22Rv1 (cell line): ENCODE results near the gene SEC22C.

ENCODE experiments used
- H3K27ac ChIP-seq: fragments of 450-650 bp; 2 replicates; pipeline ENCODE4 v1.5.1; 2017
- ZFX ChIP-seq: fragments of 450-650 bp; IDR thresholded peaks from 2 replicates; pipeline ENCODE4 v1.6.1; 2017; ENCODE audit warnings: antibody characterized with exemption, borderline replicate concordance
- TF ChIP-seq, protein P1 (sequence below): fragments of 450-650 bp; IDR thresholded peaks from 2 replicates; pipeline ENCODE4 v1.5.1; 2017; ENCODE audit warnings: mild to moderate bottlenecking

SEC22C gene

GRCh38 chr3:42602961-42603360 lies 21.2 kb upstream of the SEC22C start:
- TF ChIP-seq, protein P1, sequence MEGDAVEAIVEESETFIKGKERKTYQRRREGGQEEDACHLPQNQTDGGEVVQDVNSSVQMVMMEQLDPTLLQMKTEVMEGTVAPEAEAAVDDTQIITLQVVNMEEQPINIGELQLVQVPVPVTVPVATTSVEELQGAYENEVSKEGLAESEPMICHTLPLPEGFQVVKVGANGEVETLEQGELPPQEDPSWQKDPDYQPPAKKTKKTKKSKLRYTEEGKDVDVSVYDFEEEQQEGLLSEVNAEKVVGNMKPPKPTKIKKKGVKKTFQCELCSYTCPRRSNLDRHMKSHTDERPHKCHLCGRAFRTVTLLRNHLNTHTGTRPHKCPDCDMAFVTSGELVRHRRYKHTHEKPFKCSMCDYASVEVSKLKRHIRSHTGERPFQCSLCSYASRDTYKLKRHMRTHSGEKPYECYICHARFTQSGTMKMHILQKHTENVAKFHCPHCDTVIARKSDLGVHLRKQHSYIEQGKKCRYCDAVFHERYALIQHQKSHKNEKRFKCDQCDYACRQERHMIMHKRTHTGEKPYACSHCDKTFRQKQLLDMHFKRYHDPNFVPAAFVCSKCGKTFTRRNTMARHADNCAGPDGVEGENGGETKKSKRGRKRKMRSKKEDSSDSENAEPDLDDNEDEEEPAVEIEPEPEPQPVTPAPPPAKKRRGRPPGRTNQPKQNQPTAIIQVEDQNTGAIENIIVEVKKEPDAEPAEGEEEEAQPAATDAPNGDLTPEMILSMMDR: no peak
- no peak for TF ChIP-seq ZFX
- H3K27ac ChIP-seq: no peak overlapping the region

GRCh38 chr3:42601896-42602581 lies 20.3 kb upstream of the SEC22C start:
- TF ChIP-seq, protein P1: no peak
- TF ChIP-seq ZFX: no peak
- peak overlapping the region; percentile 98 for H3K27ac ChIP-seq

GRCh38 chr3:42600958-42601675 lies 19.4 kb upstream of the SEC22C start:
- peak overlapping the region; percentile 98 for H3K27ac ChIP-seq

DNA sequence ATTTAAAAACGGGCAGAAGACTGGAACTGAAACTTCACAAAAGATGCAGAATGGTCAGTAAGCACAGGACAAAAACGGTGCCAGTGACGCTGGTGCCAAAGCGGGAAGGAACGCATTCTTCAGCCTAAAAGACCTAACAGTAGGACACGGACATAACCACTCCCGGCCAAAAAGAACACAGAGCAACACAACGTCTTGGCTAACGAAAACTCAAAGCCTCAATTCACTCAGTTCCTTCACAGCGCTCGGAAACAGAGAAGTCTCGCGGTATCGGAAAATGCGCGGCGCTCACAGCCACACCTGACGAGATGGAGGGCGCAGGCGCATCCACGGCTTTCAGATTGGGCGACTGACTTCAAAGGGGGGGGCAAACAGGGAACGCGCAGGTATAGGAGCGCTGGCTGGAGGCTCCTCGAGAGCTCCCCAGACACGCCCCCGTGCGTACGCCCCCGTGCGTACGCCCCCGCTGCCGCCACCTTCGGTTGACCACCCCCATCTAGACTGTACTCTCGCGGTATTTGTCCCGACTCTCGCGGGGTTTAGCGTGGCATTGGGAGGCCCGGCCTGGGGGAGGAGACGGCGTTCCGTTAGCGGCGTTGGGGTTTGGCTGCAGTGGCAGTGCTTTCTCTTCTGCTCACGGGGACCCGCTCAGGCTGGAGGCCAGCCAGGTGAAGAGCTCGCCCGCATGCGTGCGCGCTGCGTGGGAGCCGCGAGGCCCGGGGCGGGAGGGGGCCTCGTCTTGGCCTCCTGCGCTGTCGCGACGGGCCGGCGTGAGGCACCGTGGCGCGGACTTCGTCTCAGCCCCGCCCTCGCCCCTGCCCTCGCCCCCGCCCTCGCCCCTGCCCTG lies 18.6 kb upstream of the SEC22C start, which contains the start of gene NKTR:
Gene NKTR (plus strand): TSS at position 576 of the 847 bp plus-strand sequence. CDS start 321 bp downstream, outside the sequence.
- TF ChIP-seq, protein P1: no peak
- TF ChIP-seq ZFX: no peak
- peak within 1 kb of the TSS; percentile 98 for H3K27ac ChIP-seq

More at GRCh38 chr3:42600958-42601675, 19.4 kb upstream of the SEC22C start:
- TF ChIP-seq, protein P1: no peak
- no peak for TF ChIP-seq ZFX

- peak overlapping the region; percentile 23 for H3K27ac ChIP-seq
Observed at GRCh38 chr3:42597098-42597497, 15.3 kb upstream of the SEC22C start.

- TF ChIP-seq ZFX: no peak
- TF ChIP-seq, protein P1: no peak
- no peak overlapping the region for H3K27ac ChIP-seq
Observed at GRCh38 chr3:42595682-42596081, 13.9 kb upstream of the SEC22C start.

- no peak overlapping the region for H3K27ac ChIP-seq
- TF ChIP-seq, protein P1: no peak
- TF ChIP-seq ZFX: no peak
Observed at GRCh38 chr3:42593635-42594034, 11.9 kb upstream of the SEC22C start.
